K562 (cell line): ENCODE results near the gene GPR176. TPM values are rescaled to one million over a fixed set of nuclear protein-coding genes. Genes with fewer than 3 reads are reported as not detected.

Experiments
- ATAC-seq: fragments of 200-7000 bp; cut with Tn5 transposase; 3 replicates; pipeline ENCODE4 v1.9.1; 2020; ENCODE audit warnings: moderate library complexity
- BruUV-seq: library from RNA; stranded (reverse); fragments of 400-500 nt; replicated peaks from 2 replicates; lab custom pipeline; 2021; lab: Mats Ljungman, UMichigan
- CTCF ChIA-PET: fragments of 300-600 bp; formaldehyde crosslinking; extraction: SDS; loops from one replicate; lab custom pipeline; 2021; ENCODE audit warnings: low intra/inter-chr PET ratio; lab: Yijun Ruan, JAX
- POLR2A ChIA-PET: fragments of 300-600, 350-650 bp; sonication (Branson Sonifier 250); formaldehyde crosslinking; extraction: SDS; loops from one replicate; lab custom pipeline; 2021; ENCODE audit warnings: antibody characterized with exemption, inconsistent platforms; lab: Yijun Ruan, JAX
- DNase-seq, 4 experiments: peaks; one replicate each; pipeline versions ENCODE4 v3.0.0 to v3.0.0-alpha.2; 2011 to 2018; ENCODE audit warnings: low spot score in 3 of 4, mixed read lengths in 3 of 4; ENCODE audit errors: extremely low read depth in 1 of 4
- FAIRE-seq: peaks from 2 replicates; lab custom pipeline; 2011; peaks lifted over from hg19 to GRCh38; lab: Jason Lieb, UNC
- H2AFZ ChIP-seq: 2 replicates; pipeline ENCODE4 v1.6.0; 2011; ENCODE audit warnings: low read depth, low read length, control low read depth, inconsistent platforms
- H3K27ac ChIP-seq: fragments of 200-600 bp; 3 replicates; pipeline ENCODE4 v1.8.0; 2011; ENCODE audit warnings: low read depth, mild to moderate bottlenecking, control low read depth, inconsistent platforms, low read length, moderate library complexity, mixed read lengths; ENCODE audit errors: extremely low read depth
- H3K27me3 ChIP-seq, 2 experiments: fragments of 300-600 bp in 1 of 2; 2 replicates in 1 of 2; 3 replicates in 1 of 2; pipeline versions ENCODE4 v1.6.0 to v1.8.0; 2011; ENCODE audit warnings: inconsistent platforms in 2 of 2, low read length in 2 of 2, mild to moderate bottlenecking in 1 of 2, mixed read lengths in 1 of 2, moderate library complexity in 1 of 2; ENCODE audit not compliant: control insufficient read depth in 2 of 2, insufficient read depth in 2 of 2
- H3K36me3 ChIP-seq: fragments of 300-600 bp; 3 replicates; pipeline ENCODE4 v1.8.0; 2011; ENCODE audit warnings: mild to moderate bottlenecking, low read length, inconsistent platforms; ENCODE audit not compliant: control insufficient read depth, insufficient read depth
- H3K4me1 ChIP-seq, 2 experiments: fragments of 200-600 bp in 1 of 2; replicated peaks in 1 of 2; 2 replicates in 1 of 2; 3 replicates in 1 of 2; pipeline versions ENCODE4 v1.5.1 to v1.8.0; 2011; ENCODE audit warnings: inconsistent platforms in 2 of 2, low read length in 2 of 2, mild to moderate bottlenecking in 1 of 2, mixed read lengths in 1 of 2, moderate library complexity in 1 of 2; ENCODE audit not compliant: control insufficient read depth in 2 of 2, insufficient read depth in 2 of 2
- H3K4me2 ChIP-seq: 2 replicates; pipeline ENCODE4 v1.6.1; 2011; ENCODE audit warnings: low read length, control low read depth, inconsistent platforms, mixed read lengths; ENCODE audit not compliant: insufficient read depth
- H3K4me3 ChIP-seq: fragments of 200-600 bp; sonication (generic), shearing (Covaris generic); 2 replicates; pipeline ENCODE4 v1.5.1; 2016; ENCODE audit warnings: control low read depth, inconsistent platforms
- H3K79me2 ChIP-seq: fragments of 200-600 bp; 3 replicates; pipeline ENCODE4 v1.8.0; 2011; ENCODE audit warnings: low read length, inconsistent platforms; ENCODE audit not compliant: control insufficient read depth, insufficient read depth
- H3K9ac ChIP-seq, 2 experiments: 2 replicates each; pipeline versions ENCODE4 v1.6.0 to v1.6.1; 2011; ENCODE audit warnings: low read depth in 2 of 2, low read length in 2 of 2, control low read depth in 1 of 2, inconsistent platforms in 1 of 2, mild to moderate bottlenecking in 1 of 2, mixed read lengths in 1 of 2; ENCODE audit not compliant: insufficient read depth in 1 of 2
- H3K9me1 ChIP-seq: one replicate; pipeline ENCODE4 v1.6.0; 2011; ENCODE audit warnings: inconsistent platforms, mild to moderate bottlenecking, low read length, moderate library complexity; ENCODE audit not compliant: control insufficient read depth, insufficient read depth
- H3K9me3 ChIP-seq: replicated peaks from 2 replicates; pipeline ENCODE4 v1.5.1; 2011; ENCODE audit warnings: low read depth, low read length, inconsistent platforms; ENCODE audit not compliant: control insufficient read depth, insufficient read depth
- H4K20me1 ChIP-seq: replicated peaks from 2 replicates; pipeline ENCODE4 v1.6.1; 2011; ENCODE audit warnings: low read length, inconsistent platforms, mixed read lengths; ENCODE audit not compliant: control insufficient read depth, insufficient read depth
- DACH1 ChIP-seq: fragments of 450-650 bp; IDR thresholded peaks from 2 replicates; pipeline ENCODE4 v1.6.1; 2018; ENCODE audit not compliant: partially characterized antibody
- NCOA2 ChIP-seq, 2 experiments: fragments of 450-650 bp; IDR thresholded peaks; 2 replicates each; pipeline ENCODE4 v1.6.1; 2018; ENCODE audit warnings: mild to moderate bottlenecking in 2 of 2, moderate library complexity in 1 of 2; ENCODE audit not compliant: partially characterized antibody in 2 of 2
- NUFIP1 ChIP-seq: fragments of 450-650 bp; IDR thresholded peaks from 2 replicates; pipeline ENCODE4 v1.6.1; 2018; ENCODE audit not compliant: partially characterized antibody
- in situ Hi-C: fragments of 300-500 bp; cut with MboI; formaldehyde crosslinking; loops from 4 replicates; pipeline ENCODE4 v1.15.0; 2018; ENCODE audit warnings: inconsistent platforms, mixed read lengths
- intact Hi-C: fragments of 100-400 bp; cut with micrococcal nuclease; formaldehyde crosslinking; loops from 2 replicates; pipeline ENCODE4 v1.14.2; 2022
- polyA plus RNA-seq, 8 experiments: library from polyadenylated mRNA; depleted of rRNA in 4 of 8; stranded (reverse) in 5 of 8; unstranded in 3 of 8; fragments of >200 nt; fragmentation: Nextera tagmentation in 2 of 8; fragmentation: Illumina TruSeq in 1 of 8; extraction: Ambion mirVana in 2 of 8; extraction: Trizol in 1 of 8; gene quantifications; 2 replicates each; pipeline versions ENCODE4 v1.2.1 to v1.2.3, GENCODE V29; 2011 to 2014; ENCODE audit warnings: inconsistent platforms in 1 of 8, missing spikeins in 1 of 8
- total RNA-seq, 7 experiments: library from RNA; depleted of rRNA in 6 of 7; stranded (reverse); fragments of >200 nt in 6 of 7; fragmentation: Illumina TruSeq in 2 of 7; extraction: Trizol in 2 of 7; gene quantifications; 2 replicates each; pipeline versions ENCODE4 v1.2.1 to v1.2.3, GENCODE V29; 2011 to 2021; ENCODE audit warnings: low replicate concordance in 1 of 7
- TF ChIP-seq, protein P1 (sequence below): fragments of 150-350 bp; IDR thresholded peaks from 2 replicates; pipeline ENCODE4 v1.6.1; 2014; ENCODE audit warnings: low read depth, mild to moderate bottlenecking, low read length, borderline replicate concordance

Gene GPR176
- total and polyA plus RNA-seq, 9 of the 15 experiments (the other 6 are each of a cell fraction or from before 2014, with no cell fraction given) = 0.03 to 1.2 (median 0.76) TPM

DNA sequence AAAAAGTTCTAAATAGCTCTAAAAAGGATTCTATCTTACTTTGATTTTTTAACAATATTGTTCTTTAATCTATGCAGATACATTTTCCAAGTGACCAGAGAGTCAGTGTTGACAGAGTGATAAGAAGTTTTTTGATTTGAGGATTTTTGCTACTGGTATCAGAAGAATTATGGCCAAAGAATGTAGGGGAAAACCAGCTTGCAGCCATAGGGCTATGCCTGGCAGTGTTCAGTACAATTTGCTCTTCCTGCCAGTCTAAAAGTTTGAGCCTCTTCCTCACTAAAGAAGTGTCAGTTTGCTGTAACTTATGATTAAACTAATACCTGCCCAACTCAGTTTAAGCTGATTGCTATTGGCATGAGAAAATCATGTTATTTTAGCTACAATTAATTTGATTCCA is 102.2 kb downstream of the GPR176 start:
- Histone ChIP-seq H3K4me3 (no peak overlapping the region), H3K4me1 (no peaks in the 10 kb centered on the region), H3K27ac (no peak overlapping the region), H3K9me1 (no peaks in the 10 kb centered on the region), H3K9me3 (no peaks in the 10 kb centered on the region), H3K79me2 (no peaks in the 10 kb centered on the region), H3K36me3 (no peaks in the 10 kb centered on the region), H3K27me3 (peaks cover 4 to 8% of the 10 kb centered on the region in 2 experiments; a peak in 3 of 5 replicates), H3K4me2 (no peak overlapping the region), H3K9ac (no peak overlapping the region), H2AFZ (no peak overlapping the region), H4K20me1 (no peaks in the 10 kb centered on the region)
- no peak for DNase-seq
- CTCF ChIA-PET = no interaction called here
- intact Hi-C loops = no loop called here
- TF ChIP-seq NUFIP1 = no peak
- TF ChIP-seq DACH1 = no peak
- no peak for TF ChIP-seq NCOA2 (IDR thresholded peaks at IDR 0.05; ENCODE audit: partially characterized antibody in 2 of 2)
- TF ChIP-seq, protein P1, sequence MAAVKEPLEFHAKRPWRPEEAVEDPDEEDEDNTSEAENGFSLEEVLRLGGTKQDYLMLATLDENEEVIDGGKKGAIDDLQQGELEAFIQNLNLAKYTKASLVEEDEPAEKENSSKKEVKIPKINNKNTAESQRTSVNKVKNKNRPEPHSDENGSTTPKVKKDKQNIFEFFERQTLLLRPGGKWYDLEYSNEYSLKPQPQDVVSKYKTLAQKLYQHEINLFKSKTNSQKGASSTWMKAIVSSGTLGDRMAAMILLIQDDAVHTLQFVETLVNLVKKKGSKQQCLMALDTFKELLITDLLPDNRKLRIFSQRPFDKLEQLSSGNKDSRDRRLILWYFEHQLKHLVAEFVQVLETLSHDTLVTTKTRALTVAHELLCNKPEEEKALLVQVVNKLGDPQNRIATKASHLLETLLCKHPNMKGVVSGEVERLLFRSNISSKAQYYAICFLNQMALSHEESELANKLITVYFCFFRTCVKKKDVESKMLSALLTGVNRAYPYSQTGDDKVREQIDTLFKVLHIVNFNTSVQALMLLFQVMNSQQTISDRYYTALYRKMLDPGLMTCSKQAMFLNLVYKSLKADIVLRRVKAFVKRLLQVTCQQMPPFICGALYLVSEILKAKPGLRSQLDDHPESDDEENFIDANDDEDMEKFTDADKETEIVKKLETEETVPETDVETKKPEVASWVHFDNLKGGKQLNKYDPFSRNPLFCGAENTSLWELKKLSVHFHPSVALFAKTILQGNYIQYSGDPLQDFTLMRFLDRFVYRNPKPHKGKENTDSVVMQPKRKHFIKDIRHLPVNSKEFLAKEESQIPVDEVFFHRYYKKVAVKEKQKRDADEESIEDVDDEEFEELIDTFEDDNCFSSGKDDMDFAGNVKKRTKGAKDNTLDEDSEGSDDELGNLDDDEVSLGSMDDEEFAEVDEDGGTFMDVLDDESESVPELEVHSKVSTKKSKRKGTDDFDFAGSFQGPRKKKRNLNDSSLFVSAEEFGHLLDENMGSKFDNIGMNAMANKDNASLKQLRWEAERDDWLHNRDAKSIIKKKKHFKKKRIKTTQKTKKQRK = no peak
- in situ Hi-C loops = no loop called here
- no peak for FAIRE-seq
- POLR2A ChIA-PET = interaction anchor here (0.6 to 1.7 kb wide), 3 partner anchors 34 to 713 kb away, joined by 3 to 4 read pairs (median 3); no protein-coding TSS in a partner anchor
- no peak for ATAC-seq
- BruUV-seq = no TSS peak
